GM19324 (cell line): Measurements from ENCODE around the gene TNS1.
A peak's percentile ranks its signal among the peaks of the same experiment; 100 is the strongest.
"Not testable (repeated sequence)": the region's sequence is repeated elsewhere in the genome, so short reads cannot be mapped to it uniquely, and the experiment has no call there.

Source experiments
- ATAC-seq: cut with Tn5 transposase; IDR thresholded peaks from one replicate; pipeline ENCODE4 v1.9.1; 2021; ENCODE audit warnings: mild to moderate bottlenecking, moderate library complexity; ENCODE audit not compliant: unreplicated experiment, low FRiP score

TNS1 gene

GRCh38 chr2:217793566-217794132 lies 209.1 kb downstream of the TNS1 start:
- ATAC-seq: no peak

- no peak for ATAC-seq
These were observed 209.9 kb downstream of the TNS1 start for GRCh38 chr2:217792626-217793527.

- no peak for ATAC-seq
These were observed 211.2 kb downstream of the TNS1 start for GRCh38 chr2:217791551-217791950.

GRCh38 chr2:217790681-217791392 lies 212.0 kb downstream of the TNS1 start:
- ATAC-seq: no peak

GRCh38 chr2:217790195-217790594 lies 212.6 kb downstream of the TNS1 start:
- no peak for ATAC-seq

- no peak for ATAC-seq
These were observed 213.0 kb downstream of the TNS1 start for GRCh38 chr2:217789736-217790181.

- ATAC-seq: no peak
These were observed 213.6 kb downstream of the TNS1 start for GRCh38 chr2:217789003-217789735.

- ATAC-seq: no peak
These were observed 214.2 kb downstream of the TNS1 start for GRCh38 chr2:217788669-217789002.

- no peak for ATAC-seq
These were observed 215.5 kb downstream of the TNS1 start for GRCh38 chr2:217787160-217787877.

- ATAC-seq: not testable (repeated sequence)
These were observed 216.2 kb downstream of the TNS1 start for GRCh38 chr2:217786560-217786959.

- ATAC-seq: peak; percentile 58
These were observed 217.2 kb downstream of the TNS1 start for GRCh38 chr2:217785544-217786045.

- no peak for ATAC-seq
These were observed 217.7 kb downstream of the TNS1 start for GRCh38 chr2:217784996-217785543.

- no peak for ATAC-seq
These were observed 219.6 kb downstream of the TNS1 start for GRCh38 chr2:217783243-217783642.

GRCh38 chr2:217777906-217778305 lies 224.9 kb downstream of the TNS1 start:
- no peak for ATAC-seq

- ATAC-seq: no peak
These were observed 226.2 kb downstream of the TNS1 start for GRCh38 chr2:217776631-217777030.

GRCh38 chr2:217775920-217776503 lies 226.8 kb downstream of the TNS1 start:
- ATAC-seq: no peak

- ATAC-seq: no peak
These were observed 228.6 kb downstream of the TNS1 start for GRCh38 chr2:217774232-217774631.

GRCh38 chr2:217773539-217773938 lies 229.3 kb downstream of the TNS1 start:
- no peak for ATAC-seq

GRCh38 chr2:217766356-217766755 lies 236.4 kb downstream of the TNS1 start:
- ATAC-seq: no peak
